ENCODE data around the gene ABCC3.

The ABCC3 gene

GRCh38 chr17:50608700-50609379, 25.8 kb upstream of the ABCC3 start:
- DNase-seq: peak; percentile 43

DNA sequence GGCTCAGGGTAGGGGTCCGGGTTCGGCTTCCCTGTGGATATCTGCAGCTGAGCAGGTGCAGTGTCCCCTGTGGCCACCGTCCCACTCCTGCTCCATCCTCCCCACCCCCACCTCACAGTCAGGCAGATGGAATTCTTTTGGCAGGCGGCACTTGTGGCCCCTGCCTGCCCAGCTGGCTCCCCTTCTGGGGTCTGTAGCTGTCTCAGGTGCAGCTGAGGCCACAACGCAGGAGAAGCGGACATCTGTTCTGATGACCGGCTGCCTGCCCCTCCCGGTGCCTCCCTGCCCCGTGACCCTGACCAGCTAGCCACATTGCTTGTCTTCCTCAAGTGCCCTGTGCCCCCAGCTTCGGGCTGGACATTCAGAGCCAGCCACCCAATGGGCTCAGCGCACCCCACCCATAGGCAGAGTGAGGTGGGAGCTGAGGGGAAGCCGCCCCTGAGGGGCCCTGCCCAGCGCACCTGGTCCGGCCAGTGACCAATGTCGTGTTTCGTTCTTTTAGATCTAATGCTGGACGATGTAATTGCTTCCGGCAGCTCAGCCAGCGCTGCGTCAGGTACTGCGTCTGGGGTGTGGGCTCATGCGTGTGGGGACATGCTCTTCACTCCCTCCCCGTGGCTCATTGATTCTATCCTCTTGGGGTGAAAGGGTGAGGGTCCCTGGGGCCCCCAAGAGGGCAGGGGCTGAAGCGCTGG, 25.2 kb upstream of the ABCC3 start:
- no peak for DNase-seq

DNA sequence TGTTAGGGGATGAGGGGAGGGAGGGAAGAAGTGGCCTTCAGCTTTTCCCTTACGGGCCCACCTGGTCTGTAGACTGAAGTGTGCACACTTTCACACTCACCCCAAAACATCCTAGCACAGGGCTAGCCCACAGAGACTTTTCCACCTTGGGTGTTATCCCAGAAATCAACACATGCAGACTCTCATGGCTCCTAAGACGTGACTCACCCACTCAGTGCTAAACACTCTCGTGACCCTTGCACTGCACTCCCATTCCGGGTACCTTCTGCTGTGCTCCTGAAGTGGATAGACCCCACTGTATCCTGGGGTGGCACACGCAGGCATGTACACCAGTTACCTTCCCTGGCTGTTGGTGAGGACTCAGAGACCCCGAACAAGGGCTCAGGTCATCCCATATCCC, 23.0 kb upstream of the ABCC3 start:
- DNase-seq: no peak

DNA sequence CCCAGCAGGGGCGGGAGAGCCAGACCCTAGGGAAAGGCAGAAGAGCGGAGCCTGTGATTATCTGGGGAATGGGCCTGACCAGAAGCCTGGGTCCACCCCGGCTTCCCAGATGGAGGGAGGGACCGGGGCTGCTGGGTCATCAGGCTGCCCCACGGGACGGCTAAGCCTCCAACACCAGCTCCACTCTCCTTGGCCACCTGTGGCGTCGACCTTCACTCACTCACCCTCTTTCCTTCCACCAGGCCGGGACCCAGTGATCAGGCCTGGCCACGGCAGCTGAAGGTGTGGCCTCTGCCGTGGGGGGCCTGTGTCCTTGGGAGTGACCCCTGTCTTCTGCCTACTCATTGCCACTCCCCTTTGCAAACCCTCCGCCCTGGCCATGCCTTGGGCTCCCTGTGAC, 22.4 kb upstream of the ABCC3 start:
- DNase-seq: no peak

DNA sequence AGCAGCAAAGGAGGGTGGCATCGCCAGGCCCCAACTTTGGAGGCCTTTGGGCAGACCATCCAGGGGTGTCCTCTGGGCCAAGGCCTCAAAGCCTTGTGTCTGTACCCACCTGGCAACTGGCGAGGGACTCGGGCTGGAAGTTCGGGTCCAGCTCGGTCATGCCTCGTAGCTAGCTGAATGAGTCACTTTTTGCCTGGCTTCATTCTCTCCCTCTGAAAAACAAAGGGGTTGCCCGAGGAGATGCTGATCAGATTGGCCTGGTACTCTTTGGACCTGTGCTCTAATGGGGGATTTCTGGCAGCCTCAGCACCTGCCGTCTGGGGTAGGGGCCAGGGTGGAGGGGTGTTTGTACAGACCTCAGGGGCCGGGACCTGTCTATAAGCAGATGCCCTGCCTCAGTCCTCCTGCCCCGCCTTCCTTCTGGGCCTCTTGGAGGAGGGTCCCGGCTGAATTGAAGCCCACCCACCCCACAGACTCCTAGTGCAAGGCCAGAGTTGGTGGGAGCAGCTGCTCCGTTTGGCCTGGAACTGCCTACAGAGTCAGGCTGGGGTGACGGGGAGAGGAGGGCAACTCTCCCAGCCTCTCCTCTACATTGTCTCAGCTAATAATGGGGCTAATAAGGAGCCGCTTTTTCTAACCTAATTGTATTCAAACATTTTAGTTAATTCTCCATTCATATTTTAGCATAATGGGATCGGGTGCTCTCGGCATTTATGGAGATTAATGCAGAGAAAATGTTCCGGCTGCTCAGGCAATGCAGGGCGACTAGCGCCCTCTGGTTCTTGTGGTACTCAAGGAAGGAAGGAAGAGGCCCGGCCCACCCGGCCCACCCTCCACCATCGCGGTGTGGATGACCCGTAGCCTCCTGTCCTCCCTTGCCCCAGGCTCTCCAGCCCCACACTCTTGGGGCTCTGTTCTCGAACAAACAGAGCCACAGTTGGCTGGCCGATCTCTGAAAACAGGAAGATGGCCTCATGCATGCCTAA, 21.4 kb upstream of the ABCC3 start:
- no peak for DNase-seq

DNA sequence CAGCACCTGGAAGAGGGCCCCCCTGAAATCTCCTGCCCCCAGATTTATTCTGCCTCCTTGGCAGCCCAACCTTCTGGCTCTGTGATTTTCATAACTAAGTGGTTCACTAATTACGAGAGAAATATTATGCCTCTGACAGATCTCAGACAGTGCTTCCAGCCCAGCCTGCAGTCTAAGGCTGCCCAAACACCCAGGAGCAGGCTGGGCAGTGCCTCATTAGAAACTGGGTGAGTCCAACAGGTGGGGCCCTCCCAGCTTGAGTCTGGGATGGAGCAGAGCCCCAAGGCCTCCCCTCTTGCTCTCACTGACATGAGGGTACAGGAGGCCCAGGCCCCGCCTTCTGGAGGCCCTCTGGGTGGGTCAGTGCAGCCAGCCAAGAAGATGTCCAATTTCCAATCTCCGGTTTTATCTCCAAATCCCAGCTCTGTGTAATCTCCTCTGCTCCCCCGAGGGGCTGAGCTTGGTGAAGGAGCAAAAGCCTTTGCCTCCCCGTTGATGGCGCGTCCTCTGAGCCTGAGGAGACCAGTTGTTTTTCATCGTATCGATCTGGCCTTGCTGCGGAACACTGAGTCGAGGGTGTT, 20.1 kb upstream of the ABCC3 start:
- no peak for DNase-seq

GRCh38 chr17:50615828-50616227, 18.9 kb upstream of the ABCC3 start:
- DNase-seq: no peak

DNA sequence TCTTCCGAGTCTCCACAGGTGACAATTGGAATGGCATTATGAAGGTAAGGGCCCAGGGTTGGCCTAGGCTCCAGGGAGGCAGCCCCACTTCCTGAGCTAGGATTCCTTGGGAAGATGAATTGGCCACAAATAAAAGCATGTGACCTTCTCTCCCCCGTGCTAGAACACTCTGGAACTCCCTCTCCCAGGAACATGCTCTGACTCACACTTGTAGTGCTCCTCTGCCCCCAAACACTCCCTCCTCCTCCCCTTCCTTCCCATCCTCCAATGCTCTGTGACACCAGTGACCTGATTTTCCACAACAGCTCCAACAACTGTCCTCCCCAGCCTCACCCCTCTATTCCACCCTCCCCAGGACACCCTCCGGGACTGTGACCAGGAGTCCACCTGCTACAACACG, 16.4 kb upstream of the ABCC3 start:
- no peak for DNase-seq

GRCh38 chr17:50618941-50619340, 15.7 kb upstream of the ABCC3 start:
- DNase-seq: no peak

DNA sequence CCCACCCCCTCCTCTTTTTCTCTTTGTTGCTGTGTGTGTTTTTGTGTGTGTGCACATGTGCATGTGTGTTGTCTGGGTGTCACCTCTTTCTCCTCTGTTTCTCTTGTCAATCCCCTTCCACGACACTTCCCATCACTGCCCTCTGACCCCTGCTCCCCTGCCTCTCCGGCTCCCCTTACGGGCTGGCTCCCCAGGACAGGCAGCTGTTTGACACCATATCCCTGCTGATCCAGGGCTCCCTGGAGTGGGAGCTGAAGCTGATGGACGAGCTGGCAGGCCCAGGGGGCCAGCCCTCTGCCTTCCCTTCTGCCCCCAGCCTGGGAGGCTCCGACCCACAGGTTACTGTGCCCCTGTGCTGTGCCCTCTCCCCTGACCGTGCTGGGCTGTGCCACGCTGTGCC, 15.2 kb upstream of the ABCC3 start:
- DNase-seq: no peak

GRCh38 chr17:50620237-50620636, 14.4 kb upstream of the ABCC3 start:
- no peak for DNase-seq

- DNase-seq: no peak
Observed at GRCh38 chr17:50620858-50621257, 13.8 kb upstream of the ABCC3 start.

GRCh38 chr17:50621574-50622031, 13.1 kb upstream of the ABCC3 start:
- DNase-seq: no peak

GRCh38 chr17:50624321-50624934, 10.3 kb upstream of the ABCC3 start:
- DNase-seq: no peak

DNA sequence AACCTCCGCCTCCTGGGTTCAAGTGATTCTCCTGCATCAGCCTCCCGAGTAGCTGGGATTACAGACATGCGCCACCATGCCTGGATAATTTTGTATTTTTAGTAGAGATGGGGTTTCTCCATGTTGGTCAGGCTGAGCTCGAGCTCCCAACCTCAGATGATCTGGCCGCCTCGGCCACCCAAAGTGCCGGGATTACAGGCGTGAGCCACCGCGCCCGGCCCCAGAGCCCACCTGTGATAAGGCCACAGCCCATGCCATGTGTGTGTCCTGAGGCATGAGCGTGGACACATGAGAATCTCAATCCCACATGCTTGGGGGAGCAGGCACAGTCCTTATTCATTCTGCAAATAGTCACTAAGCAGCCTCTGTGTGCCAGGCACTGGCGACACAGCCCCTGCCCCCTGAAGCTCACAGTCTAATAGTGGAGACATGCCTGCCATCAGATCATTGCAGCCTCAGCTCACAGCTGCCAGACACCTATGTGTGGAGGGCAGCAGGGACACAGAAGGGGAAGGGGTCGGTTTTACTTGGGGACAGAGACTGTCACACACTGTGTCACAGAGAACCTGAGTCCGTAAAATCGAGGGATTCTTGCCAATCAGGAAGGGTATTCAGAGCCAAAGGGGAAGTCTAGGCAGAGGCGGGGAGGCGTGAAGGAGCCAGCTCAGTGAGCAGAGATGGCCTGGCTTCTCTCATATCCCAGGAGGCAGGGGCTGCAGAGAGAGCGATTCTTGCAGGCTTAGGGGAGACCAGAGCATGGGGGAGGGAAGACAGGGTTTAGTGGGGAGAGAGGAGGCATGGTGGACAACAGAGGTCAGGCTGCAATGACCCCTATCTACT, 9.4 kb upstream of the ABCC3 start:
- DNase-seq: no peak

GRCh38 chr17:50626037-50626574, 8.6 kb upstream of the ABCC3 start:
- peak; percentile 67 for DNase-seq

GRCh38 chr17:50627036-50627781, 7.5 kb upstream of the ABCC3 start:
- DNase-seq: no peak

GRCh38 chr17:50627782-50628601, 6.7 kb upstream of the ABCC3 start:
- DNase-seq: no peak

- DNase-seq: no peak
Observed at GRCh38 chr17:50629902-50630301, 4.8 kb upstream of the ABCC3 start.
